ENCODE measurements around the gene CSTA. TPM values are rescaled to one million over a fixed set of nuclear protein-coding genes. Genes with fewer than 3 reads are reported as not detected.
"Not testable (repeated sequence)": the region's sequence is repeated elsewhere in the genome, so short reads cannot be mapped to it uniquely, and the experiment has no call there.

CSTA gene
- total RNA-seq, 4 donors from 2014 or later: 0.94 to 1.7 TPM; not detected in 2

DNA sequence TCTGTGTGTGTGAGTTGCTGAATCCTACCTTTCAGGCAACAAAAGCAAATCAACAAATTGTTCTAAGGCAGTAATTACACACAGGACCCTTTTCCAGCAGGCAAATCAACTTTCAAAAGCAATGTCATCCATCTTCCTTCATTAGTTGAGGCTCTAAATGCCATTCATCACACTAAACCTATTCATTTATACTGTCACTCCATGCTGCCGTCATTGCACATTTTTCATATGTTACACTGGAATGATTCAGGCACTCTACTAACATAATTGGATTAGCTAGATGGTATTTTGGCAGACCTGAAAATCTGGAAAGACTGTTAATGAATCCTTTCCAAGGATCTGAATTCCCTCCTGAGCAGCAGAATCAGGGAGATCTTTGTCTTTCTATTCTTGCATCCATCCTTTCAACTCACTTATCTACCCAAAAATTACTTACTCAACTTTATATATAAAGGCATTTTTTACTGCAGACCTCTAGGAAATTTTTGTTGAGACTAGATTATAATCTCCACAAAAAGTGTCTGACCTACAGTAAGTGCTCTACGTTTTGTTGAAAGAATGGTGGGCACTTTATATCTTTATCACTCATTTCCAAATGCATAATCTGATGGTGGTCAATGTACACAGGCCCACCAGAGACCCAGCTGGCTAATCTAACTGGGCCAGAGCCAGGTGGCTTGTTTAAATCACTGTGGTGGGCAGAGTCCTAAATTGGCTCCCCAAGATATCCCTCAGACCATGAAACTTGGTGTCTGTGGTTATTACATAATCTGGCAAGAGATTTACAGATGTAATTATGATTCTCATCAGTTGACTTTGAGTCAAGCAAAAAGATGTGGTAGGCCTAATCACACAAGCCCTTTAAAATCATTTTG lies 33.0 kb downstream of the CSTA start:
- TF ChIP-seq CTCF (IDR thresholded peaks at IDR 0.05): no peak
- no peak for TF ChIP-seq POLR2A (IDR thresholded peaks at IDR 0.05)
- Histone ChIP-seq H3K4me1 (no peaks in the 10 kb centered on the region), H3K4me3 (replicated peaks in 1 of 3) (no peak overlapping the region)

GRCh38 chr3:122358703-122359032 lies 33.6 kb downstream of the CSTA start:
- Histone ChIP-seq H3K27ac (no peak overlapping the region), H3K4me3 (replicated peaks in 1 of 3) (no peak overlapping the region), H3K4me1 (no peaks in the 10 kb centered on the region), H3K9me3 (no peaks in the 10 kb centered on the region), H3K36me3 (peaks cover 0 to 5% of the 10 kb centered on the region in 2 donors), H3K27me3 (no peaks in the 10 kb centered on the region)
- 91 to 97% methylated on average over 2 of the region's 2 CpGs for WGBS, 2 donors
- TF ChIP-seq POLR2A (IDR thresholded peaks at IDR 0.05): no peak
- TF ChIP-seq CTCF (IDR thresholded peaks at IDR 0.05): no peak
- no peak for DNase-seq
- intact Hi-C loops (cut with DNase I): no loop called here

More for the DNA sequence above, 33.0 kb downstream of the CSTA start:
- WGBS, 2 donors: 78 to 80% methylated on average over 2 of the region's 2 CpGs
- Histone ChIP-seq H3K36me3 (peaks cover 0 to 5% of the 10 kb centered on the region in 2 donors), H3K27me3 (no peaks in the 10 kb centered on the region), H3K27ac (no peak overlapping the region), H3K9me3 (no peaks in the 10 kb centered on the region)
- intact Hi-C loops (cut with DNase I): no loop called here
- DNase-seq: no peak

DNA sequence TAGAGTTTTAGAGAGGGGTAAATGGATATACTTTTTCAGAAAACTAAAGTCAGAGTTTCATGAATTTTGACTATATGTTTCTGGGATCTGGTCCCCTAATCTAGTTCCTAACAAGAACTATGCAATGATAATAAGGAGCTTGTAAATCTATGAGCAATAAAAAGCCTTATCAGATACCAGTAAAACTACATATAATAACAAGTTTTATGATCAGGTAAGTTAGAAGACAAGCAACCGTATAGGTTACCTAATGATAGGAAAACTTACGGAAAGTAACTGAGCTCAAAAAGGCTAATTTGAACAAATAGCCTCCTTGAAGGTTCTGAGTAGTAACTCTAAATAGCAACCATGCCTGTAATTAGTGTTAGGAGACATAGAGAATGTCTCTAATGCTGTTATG lies 37.0 kb downstream of the CSTA start:
- Histone ChIP-seq H3K9me3 (no peaks in the 10 kb centered on the region), H3K27me3 (no peaks in the 10 kb centered on the region), H3K4me1 (no peaks in the 10 kb centered on the region), H3K36me3 (peaks cover 5% of the 10 kb centered on the region in 2 donors), H3K27ac (no peak overlapping the region), H3K4me3 (replicated peaks in 1 of 3) (no peak overlapping the region)
- TF ChIP-seq CTCF (IDR thresholded peaks at IDR 0.05): no peak
- no peak for TF ChIP-seq POLR2A (IDR thresholded peaks at IDR 0.05)
- 96 to 98% methylated on average over 2 of the region's 2 CpGs for WGBS, 2 donors
- intact Hi-C loops (cut with DNase I): no loop called here
- DNase-seq: no peak

GRCh38 chr3:122364490-122364889 lies 39.4 kb downstream of the CSTA start:
- WGBS, 2 donors: 47 to 75% methylated on average over 2 of the region's 2 CpGs
- Histone ChIP-seq H3K27ac (no peak overlapping the region), H3K4me1 (no peaks in the 10 kb centered on the region), H3K36me3 (peaks cover 5% of the 10 kb centered on the region in 2 donors), H3K27me3 (no peaks in the 10 kb centered on the region), H3K9me3 (no peaks in the 10 kb centered on the region), H3K4me3 (replicated peaks in 1 of 3) (no peak overlapping the region)
- intact Hi-C loops (cut with DNase I): no loop called here
- DNase-seq: no peak
- TF ChIP-seq CTCF (IDR thresholded peaks at IDR 0.05) (no peak), POLR2A (IDR thresholded peaks at IDR 0.05) (no peak)

DNA sequence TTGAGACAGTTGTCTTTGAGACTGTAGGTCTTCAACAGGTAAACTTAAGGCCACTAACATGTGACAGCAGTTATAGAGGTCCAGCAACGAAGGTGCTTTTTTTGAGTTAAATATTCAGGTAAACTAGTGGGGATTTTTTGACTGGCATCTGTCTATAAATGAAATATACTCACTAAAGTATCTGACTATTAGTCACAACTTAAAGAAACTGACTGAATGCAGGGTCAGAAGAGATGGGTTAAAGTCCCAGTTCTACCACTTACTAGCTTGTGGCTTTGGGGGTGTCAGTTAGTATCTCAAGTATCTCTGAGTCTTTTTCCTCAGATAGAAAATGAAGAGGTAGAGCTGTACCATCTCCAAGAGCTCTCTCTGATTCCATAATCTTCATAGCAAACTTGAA lies 40.0 kb downstream of the CSTA start:
- no peak for DNase-seq
- Histone ChIP-seq H3K9me3 (no peaks in the 10 kb centered on the region), H3K4me3 (replicated peaks in 1 of 3) (no peak overlapping the region), H3K27me3 (no peaks in the 10 kb centered on the region), H3K27ac (no peak overlapping the region), H3K4me1 (no peaks in the 10 kb centered on the region), H3K36me3 (peaks cover 5% of the 10 kb centered on the region in 2 donors)
- WGBS, 2 donors: 91 to 94% methylated on average over 1 of the region's 1 CpG
- TF ChIP-seq POLR2A (IDR thresholded peaks at IDR 0.05): no peak
- TF ChIP-seq CTCF (IDR thresholded peaks at IDR 0.05): no peak
- intact Hi-C loops (cut with DNase I): no loop called here

DNA sequence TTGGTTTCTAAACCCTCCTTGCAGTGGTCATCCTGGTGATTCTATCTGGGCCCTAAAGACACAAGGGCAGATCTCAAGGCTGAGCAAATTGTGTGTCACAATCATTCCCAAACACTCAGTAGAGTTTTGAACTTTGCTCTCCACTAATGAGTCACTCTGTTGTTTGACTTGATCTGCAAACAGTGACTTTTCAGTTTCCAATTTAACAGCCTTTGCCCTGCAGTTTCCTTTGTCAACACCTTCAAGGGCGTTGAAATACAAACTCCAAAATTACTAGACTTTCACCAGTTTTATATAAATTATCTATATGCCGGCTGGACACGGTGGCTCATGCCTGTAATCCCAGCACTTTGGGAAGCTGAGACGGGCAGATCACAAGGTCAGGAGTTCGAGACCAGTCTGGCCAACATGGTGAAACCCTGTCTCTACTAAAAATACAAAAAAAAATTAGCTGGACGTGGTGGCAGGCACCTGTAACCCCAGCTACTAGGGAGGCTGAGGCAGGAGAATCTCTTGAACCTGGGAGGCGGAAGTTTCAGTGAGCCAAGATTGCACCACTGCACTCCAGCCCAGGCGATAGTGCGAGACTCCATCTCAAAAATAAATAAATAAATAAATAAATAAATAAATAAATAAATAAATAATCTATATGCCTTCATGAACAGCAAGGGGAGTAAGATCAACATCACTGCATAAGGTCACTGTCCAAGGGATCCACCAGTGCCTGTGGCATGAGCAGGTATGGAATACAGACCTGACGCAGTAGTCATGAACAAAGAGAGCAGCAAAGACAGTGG lies 40.7 kb downstream of the CSTA start:
- H3K36me3 ChIP-seq; DNase-seq; H3K27ac ChIP-seq; H3K27me3 ChIP-seq; intact Hi-C loops (cut with DNase I); H3K4me3 ChIP-seq (replicated peaks in 1 of 3); H3K4me1 ChIP-seq; H3K9me3 ChIP-seq: not testable (repeated sequence)
- 91 to 95% methylated on average over 10 of the region's 10 CpGs for WGBS, 2 donors
